GM18951 (cell line): ENCODE measurements around the gene IFRD2.

Source experiments
- POLR2A ChIP-seq: IDR thresholded peaks from 4 replicates; pipeline ENCODE4 v1.6.1; 2011; ENCODE audit warnings: mild to moderate bottlenecking; ENCODE audit not compliant: insufficient read length, insufficient read depth; ENCODE audit errors: extremely low read depth
- in situ Hi-C: fragments of 300-500 bp; cut with MboI; formaldehyde crosslinking; loops from one replicate; pipeline ENCODE4 v1.12.0; 2022; ENCODE audit warnings: low sequenced_read_pairs, mixed read lengths, inconsistent platforms; ENCODE audit not compliant: unreplicated experiment

The IFRD2 gene

GRCh38 chr3:50331364-50331907 lies 39.2 kb upstream of the IFRD2 start:
- TF ChIP-seq POLR2A: no peak
- in situ Hi-C loops: no loop called here

DNA sequence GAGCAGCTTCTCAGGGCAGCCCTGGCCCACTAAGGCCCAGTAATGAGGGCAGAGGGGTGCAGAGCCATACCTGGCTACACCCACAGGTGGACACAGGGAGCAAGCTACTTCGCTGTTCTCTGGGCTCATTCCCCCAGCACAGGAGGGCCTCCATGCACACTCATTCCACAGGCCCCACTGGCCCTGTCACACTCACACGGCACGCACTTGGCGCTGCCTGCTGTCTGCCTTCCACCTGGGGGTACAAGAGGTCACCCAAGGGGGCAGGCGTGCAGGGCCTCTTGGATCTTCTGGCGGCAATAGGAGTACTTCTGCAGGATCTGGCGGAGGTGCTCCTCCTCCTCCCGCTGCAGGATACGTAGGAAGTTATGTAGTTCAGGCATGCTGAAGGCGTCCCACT lies 38.1 kb upstream of the IFRD2 start:
- no peak for TF ChIP-seq POLR2A
- in situ Hi-C loops: no loop called here

GRCh38 chr3:50327943-50328691 lies 35.9 kb upstream of the IFRD2 start, which contains the start of gene TUSC2:
TUSC2 (minus strand) TSS chr3:50328223; CDS start chr3:50328099, 124 bp downstream.
- in situ Hi-C loops: no loop called here
- peak; percentile 84 for TF ChIP-seq POLR2A

DNA sequence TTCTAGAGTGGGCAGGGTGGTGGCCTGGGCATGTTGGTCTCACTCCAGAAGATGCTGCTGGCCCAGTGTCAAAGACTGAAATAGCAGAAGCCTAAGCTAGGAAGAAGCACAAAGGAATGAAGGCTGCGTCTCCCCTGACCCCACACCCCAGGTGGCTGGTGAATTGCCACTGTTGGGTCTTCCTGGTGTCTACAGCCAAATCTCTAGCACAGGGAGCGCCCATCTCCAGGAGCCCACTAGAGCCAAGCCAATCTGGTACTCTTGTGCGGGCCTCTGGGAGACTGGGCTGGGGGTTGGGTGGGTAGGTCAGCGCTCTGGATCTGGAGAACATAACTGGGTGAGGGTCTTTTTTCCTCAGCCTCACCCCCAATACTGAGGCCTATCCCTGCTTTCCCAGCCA lies 34.9 kb upstream of the IFRD2 start:
- no peak for TF ChIP-seq POLR2A
- in situ Hi-C loops: no loop called here

DNA sequence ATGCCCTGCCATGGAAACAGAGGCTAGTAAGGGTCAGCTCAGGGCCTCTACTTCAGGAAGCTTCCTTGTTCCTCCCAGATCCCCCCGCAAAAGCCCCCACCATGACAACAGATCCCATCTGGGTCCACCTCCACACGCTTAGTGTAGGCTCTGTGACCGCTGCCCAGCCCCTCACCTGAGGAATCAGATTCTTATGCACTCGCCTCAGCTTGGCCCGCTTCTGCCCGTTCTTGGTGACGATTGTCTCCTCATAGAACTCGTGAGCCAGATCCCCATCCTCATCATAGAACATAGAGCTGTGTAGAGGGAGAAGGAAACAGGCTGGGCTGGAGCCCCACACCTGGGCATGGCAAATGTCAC lies 33.9 kb upstream of the IFRD2 start:
- in situ Hi-C loops: no loop called here
- TF ChIP-seq POLR2A: no peak

DNA sequence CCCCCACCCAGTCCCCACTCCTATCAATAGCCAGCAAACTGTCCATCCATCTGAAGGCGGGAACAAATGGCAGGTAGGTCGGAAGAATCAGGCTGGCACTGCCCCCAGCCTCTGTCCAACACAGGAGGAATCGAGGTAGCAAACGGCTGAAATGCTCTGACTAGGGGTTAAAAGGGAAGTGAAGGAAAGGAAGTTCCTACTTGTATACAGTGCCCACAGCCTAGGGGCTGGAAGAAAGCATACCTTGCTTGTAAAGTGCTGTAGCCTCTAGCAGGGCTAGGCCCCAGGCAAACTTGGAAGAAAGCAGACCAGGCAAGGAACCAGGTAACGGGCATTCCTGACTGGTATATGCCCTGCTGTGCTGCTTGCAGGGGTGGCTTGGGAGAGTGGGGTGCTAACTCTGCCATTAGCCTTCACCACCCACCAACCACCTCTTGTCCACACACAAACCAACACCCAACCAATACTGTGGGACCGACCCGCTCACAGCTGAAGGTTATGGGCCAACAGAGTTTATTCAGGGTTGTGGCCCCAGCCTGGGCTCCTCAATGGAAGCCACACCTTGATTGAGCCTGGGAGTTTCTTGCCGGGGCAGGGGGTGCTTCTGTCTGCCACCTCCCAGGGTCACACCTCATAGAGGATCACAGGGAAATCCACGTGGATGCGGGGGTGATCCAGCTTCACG lies 33.4 kb upstream of the IFRD2 start:
- TF ChIP-seq POLR2A: no peak
- in situ Hi-C loops: no loop called here

DNA sequence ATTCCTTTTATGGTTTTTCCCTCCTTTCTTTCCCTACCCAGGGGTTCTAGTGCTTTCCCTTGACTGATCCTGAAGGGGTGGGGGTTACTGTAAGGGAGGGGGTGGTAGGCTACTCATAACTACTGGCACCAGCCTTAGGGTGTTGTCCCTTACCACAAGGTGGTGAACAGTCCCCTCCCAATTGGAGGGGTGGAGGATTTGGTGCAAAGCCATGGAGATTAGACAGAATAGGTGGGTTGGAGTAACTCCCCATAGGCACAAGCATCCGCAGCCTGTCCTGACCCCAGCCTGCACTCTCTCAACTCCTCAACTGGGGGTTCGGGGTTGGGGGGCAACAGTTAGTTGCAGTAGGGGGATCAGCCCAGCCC lies 32.9 kb upstream of the IFRD2 start:
- in situ Hi-C loops: no loop called here
- no peak for TF ChIP-seq POLR2A

DNA sequence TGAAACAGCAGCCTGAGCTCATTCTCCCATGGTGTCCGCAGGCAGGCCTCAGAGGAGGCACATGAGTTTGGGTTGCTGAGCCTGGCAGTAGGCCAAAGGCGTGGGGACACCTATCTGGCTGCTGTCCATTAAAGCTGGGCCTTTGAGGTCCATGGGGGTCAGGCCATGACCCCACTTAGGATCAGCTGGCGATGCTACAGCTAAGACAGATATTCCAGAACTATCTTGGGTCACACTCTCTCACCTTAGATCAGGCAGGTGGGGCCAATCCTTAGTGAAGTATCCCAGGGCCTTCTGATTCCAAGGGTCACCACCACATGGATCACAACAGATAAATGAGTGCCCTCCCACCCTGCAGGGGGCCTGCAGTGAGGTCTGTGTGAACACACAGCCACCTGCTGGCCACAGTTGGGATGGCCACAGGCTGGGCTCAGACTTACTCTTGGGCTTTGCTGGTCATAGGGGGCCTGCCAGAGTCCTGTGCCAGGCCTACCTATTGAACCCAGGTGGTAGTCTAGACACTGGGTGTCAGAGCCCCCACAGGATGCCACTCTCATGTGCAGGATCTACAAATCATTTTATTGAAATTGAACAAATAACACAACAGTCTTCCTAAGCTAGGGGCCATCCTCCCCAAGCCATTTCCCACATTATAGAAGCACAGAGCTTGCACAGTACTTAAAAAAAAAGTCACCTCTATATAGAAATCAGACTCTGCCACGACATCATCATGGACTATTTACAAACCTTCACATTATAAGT lies 32.3 kb upstream of the IFRD2 start:
- no peak for TF ChIP-seq POLR2A
- in situ Hi-C loops: no loop called here

- TF ChIP-seq POLR2A: peak; percentile 19
- in situ Hi-C loops: no loop called here
These were observed 31.5 kb upstream of the IFRD2 start for GRCh38 chr3:50323614-50324199.

DNA sequence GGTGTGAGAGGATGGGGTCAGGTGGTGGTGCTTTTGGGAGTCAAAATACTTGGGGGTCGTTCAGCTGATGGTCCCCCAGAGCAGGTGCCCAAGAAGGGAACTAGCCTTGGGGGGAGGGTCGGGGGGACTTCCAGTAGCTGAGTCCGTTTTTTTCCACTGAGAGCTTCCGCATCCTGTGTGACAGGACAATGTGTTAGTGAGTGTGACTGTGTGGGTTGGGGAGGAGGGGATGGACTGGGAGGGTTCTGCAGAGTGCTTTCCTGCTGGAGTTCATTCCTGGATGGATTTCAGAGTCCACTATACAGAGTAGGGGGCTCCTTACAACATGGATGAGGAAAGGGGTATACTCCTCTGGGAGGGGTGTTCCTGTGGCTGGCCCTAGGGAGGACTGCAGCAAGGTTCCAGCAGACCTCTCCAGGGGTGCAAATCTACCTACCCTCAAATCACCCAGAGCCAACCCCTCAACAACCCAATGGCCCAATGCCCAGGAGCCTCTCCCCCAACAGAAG lies 30.9 kb upstream of the IFRD2 start:
- in situ Hi-C loops: no loop called here
- no peak for TF ChIP-seq POLR2A

- in situ Hi-C loops: no loop called here
- TF ChIP-seq POLR2A: no peak
These were observed 30.3 kb upstream of the IFRD2 start, which contains the start of gene HYAL2 for GRCh38 chr3:50322386-50323091. HYAL2 (minus strand) TSS chr3:50322745; CDS start chr3:50320489, 2,256 bp downstream.

GRCh38 chr3:50322115-50322385 lies 29.8 kb upstream of the IFRD2 start:
- in situ Hi-C loops: no loop called here
- TF ChIP-seq POLR2A: no peak
